ENCODE measurements around the gene ABHD1.

GRCh38 chr2:27082773-27083409, 40.7 kb upstream of the ABHD1 start:
- TF ChIP-seq CTCF (conservative IDR thresholded peaks at IDR 0.05; ENCODE audit: low read length) (no peak), EZH2phosphoT487 (IDR thresholded peaks at IDR 0.05; ENCODE audit: borderline replicate concordance) (no peak)

Measured in Loucy (cell line).